ENCODE data around the gene MAIP1. TPM values are rescaled to one million over a fixed set of nuclear protein-coding genes. Genes with fewer than 3 reads are reported as not detected.

MAIP1 gene
- total RNA-seq, 1 donor, result 26.8 TPM

DNA sequence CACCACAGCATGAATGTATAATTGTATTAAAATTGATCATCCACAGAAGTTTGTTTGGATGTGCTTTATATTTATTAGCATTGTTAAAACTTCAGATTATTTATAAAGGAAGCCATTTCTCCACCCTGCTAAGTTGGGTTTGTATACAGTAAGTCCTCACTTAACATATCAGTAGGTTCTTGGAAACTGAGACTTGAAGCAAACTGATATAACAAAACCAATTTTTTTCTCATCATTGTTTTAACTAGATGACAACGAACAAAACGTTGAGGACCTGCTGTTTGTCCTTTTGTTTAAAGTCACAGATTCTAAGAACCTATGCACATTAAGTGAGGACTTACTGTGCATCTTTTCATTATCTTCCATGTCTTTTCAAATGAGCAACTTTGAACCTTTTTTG is 27.2 kb upstream of the MAIP1 start:
- no peaks in the 10 kb centered on the region for H4K20me1 ChIP-seq (ENCODE audit: insufficient read depth, low read length)
- H3K79me2 ChIP-seq (ENCODE audit: insufficient read depth, low read length), result peaks cover 42% of the 10 kb centered on the region
- H3K27me3 ChIP-seq (ENCODE audit: insufficient read depth, low read length), result no peaks in the 10 kb centered on the region
- H3K27ac ChIP-seq (ENCODE audit: low read depth, low read length), result no peak overlapping the region
- no peaks in the 10 kb centered on the region for H3K9me3 ChIP-seq (ENCODE audit: low read depth, low read length)
- H3K36me3 ChIP-seq (ENCODE audit: insufficient read depth, low read length), result peaks cover 25% of the 10 kb centered on the region
- no peak for TF ChIP-seq CTCF (IDR thresholded peaks at IDR 0.05; ENCODE audit: extremely low read depth, low read depth, low read length)
- no peak overlapping the region for H2AFZ ChIP-seq (ENCODE audit: low read length)
- H3K4me1 ChIP-seq (ENCODE audit: insufficient read depth, low read length), result peaks cover 14% of the 10 kb centered on the region
- H3K4me2 ChIP-seq (ENCODE audit: insufficient read depth, low read length), result no peak overlapping the region
- no peak overlapping the region for H3K4me3 ChIP-seq (ENCODE audit: insufficient read depth, low read length)
- DNase-seq (ENCODE audit: insufficient read length, low spot score, missing footprints), result no peak

DNA sequence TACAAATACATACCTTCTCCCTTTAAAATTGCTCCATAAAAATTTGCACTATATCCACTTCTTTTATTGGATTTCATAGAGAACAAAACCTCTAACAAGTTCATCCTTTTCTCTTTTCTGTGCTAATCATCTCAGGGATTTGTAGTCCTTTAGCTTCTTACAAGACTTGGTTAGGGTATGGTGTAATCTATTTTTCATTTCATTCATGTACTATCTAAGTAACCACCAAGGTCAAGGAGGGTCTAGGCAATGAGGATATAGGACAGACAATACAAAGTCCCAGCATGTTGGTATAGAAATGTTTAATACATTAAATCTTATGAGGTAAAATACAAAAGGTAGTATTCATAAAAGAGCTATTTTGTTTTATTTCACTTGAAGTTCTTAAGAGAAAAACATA is 26.8 kb upstream of the MAIP1 start:
- H3K27me3 ChIP-seq (ENCODE audit: insufficient read depth, low read length), result no peaks in the 10 kb centered on the region
- no peaks in the 10 kb centered on the region for H4K20me1 ChIP-seq (ENCODE audit: insufficient read depth, low read length)
- H3K4me3 ChIP-seq (ENCODE audit: insufficient read depth, low read length), result no peak overlapping the region
- H3K27ac ChIP-seq (ENCODE audit: low read depth, low read length), result no peak overlapping the region
- DNase-seq (ENCODE audit: insufficient read length, low spot score, missing footprints), result no peak
- H3K4me2 ChIP-seq (ENCODE audit: insufficient read depth, low read length), result no peak overlapping the region
- H3K79me2 ChIP-seq (ENCODE audit: insufficient read depth, low read length), result peaks cover 41% of the 10 kb centered on the region
- H3K36me3 ChIP-seq (ENCODE audit: insufficient read depth, low read length), result peaks cover 25% of the 10 kb centered on the region
- no peak overlapping the region for H2AFZ ChIP-seq (ENCODE audit: low read length)
- H3K4me1 ChIP-seq (ENCODE audit: insufficient read depth, low read length), result peaks cover 14% of the 10 kb centered on the region
- no peaks in the 10 kb centered on the region for H3K9me3 ChIP-seq (ENCODE audit: low read depth, low read length)
- no peak for TF ChIP-seq CTCF (IDR thresholded peaks at IDR 0.05; ENCODE audit: extremely low read depth, low read depth, low read length)

DNA sequence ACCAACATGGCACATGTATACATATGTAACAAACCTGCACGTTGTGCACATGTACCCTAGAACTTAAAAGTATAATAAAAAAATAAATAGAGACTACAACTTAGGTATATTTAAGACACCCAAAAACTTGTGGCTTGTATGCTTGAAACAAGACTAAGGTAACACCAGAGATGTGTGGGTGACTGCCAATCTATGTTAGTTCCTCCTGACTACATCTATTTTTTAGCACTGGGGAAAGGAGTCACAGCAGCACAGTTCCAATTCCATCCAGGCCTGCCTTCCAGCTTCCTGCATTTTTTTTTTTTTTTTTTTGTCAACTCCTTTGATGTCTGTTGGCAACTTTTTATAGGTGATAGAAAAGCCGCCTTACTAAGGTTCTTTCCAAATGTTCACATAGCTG is 26.1 kb upstream of the MAIP1 start:
- Histone ChIP-seq H4K20me1 (ENCODE audit: insufficient read depth, low read length) (no peaks in the 10 kb centered on the region), H3K36me3 (ENCODE audit: insufficient read depth, low read length) (peaks cover 25% of the 10 kb centered on the region), H3K27me3 (ENCODE audit: insufficient read depth, low read length) (no peaks in the 10 kb centered on the region), H3K9me3 (ENCODE audit: low read depth, low read length) (no peaks in the 10 kb centered on the region), H3K4me3 (ENCODE audit: insufficient read depth, low read length) (no peak overlapping the region), H3K4me1 (ENCODE audit: insufficient read depth, low read length) (peaks cover 14% of the 10 kb centered on the region), H3K27ac (ENCODE audit: low read depth, low read length) (no peak overlapping the region), H3K4me2 (ENCODE audit: insufficient read depth, low read length) (no peak overlapping the region), H3K79me2 (ENCODE audit: insufficient read depth, low read length) (peaks cover 34% of the 10 kb centered on the region), H2AFZ (ENCODE audit: low read length) (no peak overlapping the region)
- no peak for TF ChIP-seq CTCF (IDR thresholded peaks at IDR 0.05; ENCODE audit: extremely low read depth, low read depth, low read length)
- DNase-seq (ENCODE audit: insufficient read length, low spot score, missing footprints), result no peak

GRCh38 chr2:199932312-199932855 is 23.0 kb upstream of the MAIP1 start:
- no peak overlapping the region for H3K27ac ChIP-seq (ENCODE audit: low read depth, low read length)
- H3K9me3 ChIP-seq (ENCODE audit: low read depth, low read length), result no peaks in the 10 kb centered on the region
- H2AFZ ChIP-seq (ENCODE audit: low read length), result no peak overlapping the region
- H3K79me2 ChIP-seq (ENCODE audit: insufficient read depth, low read length), result peaks cover 14% of the 10 kb centered on the region
- H4K20me1 ChIP-seq (ENCODE audit: insufficient read depth, low read length), result no peaks in the 10 kb centered on the region
- no peaks in the 10 kb centered on the region for H3K27me3 ChIP-seq (ENCODE audit: insufficient read depth, low read length)
- no peak for TF ChIP-seq CTCF (IDR thresholded peaks at IDR 0.05; ENCODE audit: extremely low read depth, low read depth, low read length)
- no peak overlapping the region for H3K4me2 ChIP-seq (ENCODE audit: insufficient read depth, low read length)
- H3K4me1 ChIP-seq (ENCODE audit: insufficient read depth, low read length), result peaks cover 11% of the 10 kb centered on the region
- no peak overlapping the region for H3K4me3 ChIP-seq (ENCODE audit: insufficient read depth, low read length)
- DNase-seq (ENCODE audit: insufficient read length, low spot score, missing footprints), result no peak
- H3K36me3 ChIP-seq (ENCODE audit: insufficient read depth, low read length), result peaks cover 19% of the 10 kb centered on the region
